Smooth muscle cell (in vitro differentiated cells): ENCODE measurements around the gene TTBK1. TPM values are rescaled to one million over a fixed set of nuclear protein-coding genes. Genes with fewer than 3 reads are reported as not detected.

Experiments
- DNase-seq: peaks from one replicate; lab custom pipeline; 2025; ENCODE audit not compliant: unreplicated experiment; lab: John Stamatoyannopoulos, UW
- H2AFZ ChIP-seq: fragments of 200-600 bp; sonication (generic); 2 replicates; pipeline ENCODE4 v1.6.0; 2016; ENCODE audit warnings: antibody characterized with exemption, low read depth, mild to moderate bottlenecking
- H3F3A ChIP-seq: fragments of 200-600 bp; sonication (generic); 2 replicates; pipeline ENCODE4 v1.6.0; 2017; ENCODE audit warnings: antibody characterized with exemption, low read depth
- H3K27ac ChIP-seq: fragments of 200-600 bp; sonication (generic); 2 replicates; pipeline ENCODE4 v1.5.1; 2016; ENCODE audit warnings: low read depth, mild to moderate bottlenecking
- H3K27me3 ChIP-seq: fragments of 200-600 bp; sonication (generic); 2 replicates; pipeline ENCODE4 v1.6.1; 2016; ENCODE audit warnings: low read depth, mild to moderate bottlenecking
- H3K36me3 ChIP-seq: fragments of 200-600 bp; sonication (generic); 2 replicates; pipeline ENCODE4 v1.5.1; 2016; ENCODE audit warnings: low read depth
- H3K4me1 ChIP-seq: fragments of 200-600 bp; sonication (generic); 2 replicates; pipeline ENCODE4 v1.5.1; 2016; ENCODE audit warnings: low read depth
- H3K4me2 ChIP-seq: fragments of 200-600 bp; sonication (generic); 2 replicates; pipeline ENCODE4 v1.6.0; 2016; ENCODE audit warnings: mild to moderate bottlenecking
- H3K4me3 ChIP-seq: fragments of 200-600 bp; sonication (generic); 2 replicates; pipeline ENCODE4 v1.5.1; 2016; ENCODE audit warnings: mild to moderate bottlenecking
- H3K79me2 ChIP-seq: fragments of 200-600 bp; sonication (generic); 2 replicates; pipeline ENCODE4 v1.6.0; 2016; ENCODE audit warnings: low read depth, mild to moderate bottlenecking
- H3K9ac ChIP-seq: fragments of 200-600 bp; sonication (generic); 2 replicates; pipeline ENCODE4 v1.6.0; 2016; ENCODE audit warnings: low read depth
- H3K9me3 ChIP-seq: fragments of 200-600 bp; sonication (generic); replicated peaks from 2 replicates; pipeline ENCODE4 v1.5.1; 2016; ENCODE audit warnings: low read depth
- H4K20me1 ChIP-seq: fragments of 200-600 bp; sonication (generic); 2 replicates; pipeline ENCODE4 v1.6.0; 2016; ENCODE audit warnings: low read depth
- CTCF ChIP-seq: fragments of 200-600 bp; sonication (generic); IDR thresholded peaks from 2 replicates; pipeline ENCODE4 v1.5.1; 2017; ENCODE audit warnings: borderline replicate concordance, mild to moderate bottlenecking, antibody characterized with exemption; ENCODE audit not compliant: insufficient read depth, poor library complexity, severe bottlenecking
- WGBS: methylation state at CpG from one replicate; pipeline ENCODE4 v1.1.7; 2016; ENCODE audit warnings: low lambda C conversion rate; 5-methylcytosine and 5-hydroxymethylcytosine counted together
- polyA plus RNA-seq: library from polyadenylated mRNA; unstranded; fragments of >200 nt; fragmentation: Nextera tagmentation; extraction: Ambion mirVana; gene quantifications from 2 replicates; pipeline ENCODE4 v1.2.1, GENCODE V29; 2016
- total RNA-seq: library from RNA; depleted of rRNA; stranded (reverse); fragments of >200 nt; gene quantifications from 2 replicates; pipeline ENCODE4 v1.2.3, GENCODE V29; 2014

Gene TTBK1
- total RNA-seq, result not detected in 2 replicates
- polyA plus RNA-seq, result 0.17 TPM in 1 of 2 replicates, not detected in the other

GRCh38 chr6:43242908-43243663 lies at the start of gene TTBK1:
TTBK1 (plus strand) TSS chr6:43243481; CDS start chr6:43246661, 3,180 bp downstream.
- no peaks in the 10 kb centered on the region for H3K36me3 ChIP-seq
- no peaks in the 10 kb centered on the region for H3F3A ChIP-seq
- H2AFZ ChIP-seq, result no peak within 1 kb of the TSS
- no peaks in the 10 kb centered on the region for H3K9me3 ChIP-seq
- no peak within 1 kb of the TSS for H3K4me3 ChIP-seq
- H3K79me2 ChIP-seq, result no peaks in the 10 kb centered on the region
- no peak within 1 kb of the TSS for H3K4me2 ChIP-seq
- peaks cover 85% of the 10 kb centered on the region for H3K27me3 ChIP-seq
- H3K4me1 ChIP-seq, result peaks cover 10% of the 10 kb centered on the region
- H3K9ac ChIP-seq, result no peak within 1 kb of the TSS
- TF ChIP-seq CTCF, result no peak
- WGBS, result 73% methylated on average over 6 of the region's 47 CpGs
- H3K27ac ChIP-seq, result no peak within 1 kb of the TSS
- DNase-seq, result no peak
- H4K20me1 ChIP-seq, result no peaks in the 10 kb centered on the region

- DNase-seq, result no peak
- H3F3A ChIP-seq, result no peaks in the 10 kb centered on the region
- no peak overlapping the region for H3K9ac ChIP-seq
- H2AFZ ChIP-seq, result no peak overlapping the region
- no peaks in the 10 kb centered on the region for H3K4me1 ChIP-seq
- H3K27ac ChIP-seq, result no peak overlapping the region
- H3K79me2 ChIP-seq, result no peaks in the 10 kb centered on the region
- no peaks in the 10 kb centered on the region for H3K9me3 ChIP-seq
- no peaks in the 10 kb centered on the region for H3K27me3 ChIP-seq
- H3K36me3 ChIP-seq, result no peaks in the 10 kb centered on the region
- WGBS, result 77% methylated on average over 5 of the region's 5 CpGs
- H4K20me1 ChIP-seq, result no peaks in the 10 kb centered on the region
- H3K4me3 ChIP-seq, result no peak overlapping the region
- no peak overlapping the region for H3K4me2 ChIP-seq
- TF ChIP-seq CTCF, result no peak
These were observed 49.4 kb upstream of the TTBK1 start for GRCh38 chr6:43193929-43194328.

- Histone ChIP-seq H3K27me3 (no peaks in the 10 kb centered on the region), H4K20me1 (no peaks in the 10 kb centered on the region), H3K9ac (no peak overlapping the region), H2AFZ (no peak overlapping the region), H3F3A (no peaks in the 10 kb centered on the region), H3K4me1 (no peaks in the 10 kb centered on the region), H3K27ac (no peak overlapping the region), H3K4me2 (no peak overlapping the region), H3K36me3 (no peaks in the 10 kb centered on the region), H3K4me3 (no peak overlapping the region), H3K79me2 (no peaks in the 10 kb centered on the region), H3K9me3 (no peaks in the 10 kb centered on the region)
- no peak for TF ChIP-seq CTCF
- 88% methylated on average over 5 of the region's 5 CpGs for WGBS
- DNase-seq, result no peak
These were observed 46.9 kb upstream of the TTBK1 start for GRCh38 chr6:43196337-43196736.

- 92% methylated on average over 6 of the region's 6 CpGs for WGBS
- no peak overlapping the region for H2AFZ ChIP-seq
- H3F3A ChIP-seq, result no peaks in the 10 kb centered on the region
- no peaks in the 10 kb centered on the region for H4K20me1 ChIP-seq
- H3K27ac ChIP-seq, result no peak overlapping the region
- no peak overlapping the region for H3K4me2 ChIP-seq
- no peaks in the 10 kb centered on the region for H3K27me3 ChIP-seq
- H3K4me1 ChIP-seq, result no peaks in the 10 kb centered on the region
- no peak overlapping the region for H3K9ac ChIP-seq
- DNase-seq, result no peak
- no peaks in the 10 kb centered on the region for H3K79me2 ChIP-seq
- H3K4me3 ChIP-seq, result no peak overlapping the region
- no peak for TF ChIP-seq CTCF
- H3K36me3 ChIP-seq, result no peaks in the 10 kb centered on the region
- H3K9me3 ChIP-seq, result no peaks in the 10 kb centered on the region
These were observed 43.4 kb upstream of the TTBK1 start for GRCh38 chr6:43199912-43200311.
